ENCODE data around the gene ZNF516.

Gene ZNF516

GRCh38 chr18:76380791-76381405 is 114.1 kb downstream of the ZNF516 start:
- H3K4me3 ChIP-seq (ENCODE audit: low read depth, low read length), result no peak overlapping the region
- TF ChIP-seq CTCF (IDR thresholded peaks at IDR 0.05; ENCODE audit: borderline replicate concordance, insufficient read depth, low read depth, low read length), result peak; percentile 3; the same call in 1 of the 2 replicates

- TF ChIP-seq CTCF (IDR thresholded peaks at IDR 0.05; ENCODE audit: borderline replicate concordance, insufficient read depth, low read depth, low read length), result no peak
- H3K4me3 ChIP-seq (ENCODE audit: low read depth, low read length), result no peak overlapping the region
Measured at GRCh38 chr18:76380127-76380729, 114.8 kb downstream of the ZNF516 start.

- TF ChIP-seq CTCF (IDR thresholded peaks at IDR 0.05; ENCODE audit: borderline replicate concordance, insufficient read depth, low read depth, low read length), result no peak
- H3K4me3 ChIP-seq (ENCODE audit: low read depth, low read length), result no peak overlapping the region
Measured at GRCh38 chr18:76379226-76380126, 115.6 kb downstream of the ZNF516 start.

DNA sequence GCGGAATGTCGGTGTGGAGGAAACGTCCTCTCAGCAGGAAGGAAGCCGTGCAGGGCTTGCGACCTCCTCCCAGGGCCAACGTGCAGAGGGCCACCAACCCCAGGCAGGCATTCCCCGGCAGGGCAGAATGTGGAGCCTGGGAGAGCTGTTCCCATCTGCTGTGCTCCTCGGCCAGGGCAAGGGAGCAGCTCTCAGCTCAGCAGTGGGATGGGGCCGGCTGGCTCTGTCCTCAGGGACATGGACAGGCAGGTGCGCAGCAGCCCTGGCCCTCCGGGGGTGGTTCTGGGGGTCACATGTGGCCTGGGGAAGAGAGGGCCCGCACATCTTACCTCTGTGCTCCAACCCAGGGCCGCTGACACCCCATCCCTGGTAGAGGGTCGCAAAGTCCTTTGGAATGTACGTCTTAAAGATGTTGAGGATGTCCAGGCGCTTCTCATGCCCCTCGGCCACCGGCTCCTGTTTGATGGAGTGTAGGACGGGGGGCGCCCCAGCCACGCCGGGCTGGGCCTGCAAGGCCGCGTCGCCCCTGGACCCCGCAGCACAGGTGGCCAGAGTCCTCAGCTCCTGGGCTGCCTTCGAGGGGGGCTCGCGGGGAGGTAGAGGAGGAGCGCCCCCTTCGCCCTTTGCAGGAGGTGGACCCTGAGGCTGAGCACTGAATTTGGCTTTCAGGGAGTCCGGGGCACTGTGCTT is 116.4 kb downstream of the ZNF516 start:
- TF ChIP-seq CTCF (IDR thresholded peaks at IDR 0.05; ENCODE audit: borderline replicate concordance, insufficient read depth, low read depth, low read length), result no peak
- H3K4me3 ChIP-seq (ENCODE audit: low read depth, low read length), result no peak overlapping the region

DNA sequence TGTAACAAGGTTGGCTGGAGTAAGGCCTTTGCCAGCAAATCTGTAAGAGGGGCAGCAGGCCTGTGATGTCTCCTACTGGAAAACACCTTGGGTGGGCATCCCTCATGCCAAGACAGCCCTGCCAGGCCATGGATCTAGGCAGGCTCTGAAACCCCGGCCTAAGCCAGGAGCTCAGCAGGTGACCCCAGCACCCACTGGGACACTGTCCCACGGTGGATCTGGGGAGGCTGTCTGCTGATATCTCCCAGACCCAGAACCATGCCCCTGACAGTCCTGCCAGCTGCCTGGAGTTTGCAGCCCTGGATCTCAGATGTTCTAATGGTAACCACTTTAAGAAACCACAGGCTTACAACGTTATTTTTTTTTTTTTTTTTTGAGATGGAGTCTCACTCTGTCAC is 117.7 kb downstream of the ZNF516 start:
- TF ChIP-seq CTCF (IDR thresholded peaks at IDR 0.05; ENCODE audit: borderline replicate concordance, insufficient read depth, low read depth, low read length), result no peak

DNA sequence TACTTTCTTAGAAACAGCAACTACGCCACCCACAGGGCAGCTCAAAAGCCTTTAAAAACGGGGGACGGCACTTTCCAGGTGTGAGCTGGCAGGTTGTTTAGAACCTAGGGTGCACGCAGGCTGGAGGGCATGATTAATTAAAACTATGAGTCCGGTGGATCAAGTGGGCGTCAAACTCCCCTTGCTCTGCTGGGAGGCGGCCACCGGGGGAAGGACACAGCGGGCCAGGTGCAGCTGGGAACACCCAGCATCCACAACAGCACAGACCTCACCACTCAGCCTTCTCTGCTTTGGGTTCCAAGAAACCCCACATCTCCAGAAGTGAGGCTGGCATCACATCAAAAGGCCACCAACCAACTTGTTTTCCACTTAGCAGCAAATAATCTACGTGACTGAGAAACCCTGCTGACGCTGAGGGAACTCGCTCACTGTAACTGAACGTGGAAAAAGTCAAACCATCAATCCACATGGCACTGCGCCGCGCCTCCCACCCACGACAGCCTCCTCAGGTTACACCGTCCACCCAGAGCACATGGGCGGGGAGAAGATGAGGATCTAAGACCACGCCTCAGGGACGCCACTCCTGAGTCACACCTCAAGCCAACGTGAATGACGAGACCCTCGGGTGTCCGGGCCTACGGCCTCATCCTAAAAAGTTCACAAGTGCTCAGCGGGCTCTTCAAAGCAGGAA is 118.2 kb downstream of the ZNF516 start:
- TF ChIP-seq CTCF (IDR thresholded peaks at IDR 0.05; ENCODE audit: borderline replicate concordance, insufficient read depth, low read depth, low read length), result no peak
- H3K4me3 ChIP-seq (ENCODE audit: low read depth, low read length), result no peak overlapping the region

More for the DNA sequence above, 117.7 kb downstream of the ZNF516 start:
- H3K4me3 ChIP-seq (ENCODE audit: low read depth, low read length), result no peak overlapping the region

Measured in GM12875 (cell line).